T-helper 1 cell (primary cell): Measurements from ENCODE around the gene ENHO.
"Not testable (repeated sequence)": the region's sequence is repeated elsewhere in the genome, so short reads cannot be mapped to it uniquely, and the experiment has no call there.

Source experiments
- DNase-seq, 5 donors: peaks; one replicate each; pipeline ENCODE4 v3.0.0-alpha.2; 2012 to 2020

The ENHO gene

GRCh38 chr9:34505370-34506120 lies 17.2 kb downstream of the ENHO start:
- no peak for DNase-seq

GRCh38 chr9:34503406-34503805 lies 19.4 kb downstream of the ENHO start:
- no peak for DNase-seq

GRCh38 chr9:34502891-34503290 lies 19.9 kb downstream of the ENHO start:
- DNase-seq = no peak

- DNase-seq = no peak
Measured at GRCh38 chr9:34502471-34502870, 20.3 kb downstream of the ENHO start.

GRCh38 chr9:34501889-34502425 lies 20.8 kb downstream of the ENHO start:
- DNase-seq = no peak

GRCh38 chr9:34501372-34501771 lies 21.4 kb downstream of the ENHO start:
- no peak for DNase-seq

GRCh38 chr9:34500623-34501267 lies 22.0 kb downstream of the ENHO start:
- DNase-seq = peak; percentile 35 to 69 (median 58)

GRCh38 chr9:34499076-34499475 lies 23.7 kb downstream of the ENHO start:
- DNase-seq = no peak

- no peak for DNase-seq
Measured at GRCh38 chr9:34498553-34498952, 24.2 kb downstream of the ENHO start.

- no peak for DNase-seq
Measured at GRCh38 chr9:34496149-34496712, 26.6 kb downstream of the ENHO start.

GRCh38 chr9:34493972-34494535 lies 28.7 kb downstream of the ENHO start:
- peak in 2 of 5 donors; percentile 11 to 22 for DNase-seq

- DNase-seq = no peak
Measured at GRCh38 chr9:34492051-34492450, 30.7 kb downstream of the ENHO start.

- DNase-seq = no peak
Measured at GRCh38 chr9:34491596-34491995, 31.2 kb downstream of the ENHO start.

- DNase-seq = no peak
Measured at GRCh38 chr9:34490760-34491159, 32.0 kb downstream of the ENHO start.

- no peak for DNase-seq
Measured at GRCh38 chr9:34490360-34490759, 32.4 kb downstream of the ENHO start.

- no peak for DNase-seq
Measured at GRCh38 chr9:34486572-34486971, 36.2 kb downstream of the ENHO start.

GRCh38 chr9:34485822-34486221 lies 37.0 kb downstream of the ENHO start:
- DNase-seq = no peak

- no peak for DNase-seq
Measured at GRCh38 chr9:34484678-34485077, 38.1 kb downstream of the ENHO start.

- not testable (repeated sequence) for DNase-seq
Measured at GRCh38 chr9:34482746-34483145, 40.0 kb downstream of the ENHO start.

- DNase-seq = not testable (repeated sequence)
Measured at GRCh38 chr9:34481620-34482019, 41.2 kb downstream of the ENHO start.

GRCh38 chr9:34479431-34479866 lies 43.3 kb downstream of the ENHO start:
- DNase-seq = no peak

GRCh38 chr9:34477541-34477940 lies 45.2 kb downstream of the ENHO start:
- DNase-seq = no peak

- DNase-seq = no peak
Measured at GRCh38 chr9:34475097-34475496, 47.7 kb downstream of the ENHO start.
